Neutrophil (primary cell): ENCODE measurements around the gene SPG11.

Source experiments
- H3K27ac ChIP-seq: fragments of 200-600 bp; sonication (generic); 2 replicates; pipeline ENCODE4 v1.5.1; 2016; ENCODE audit warnings: mild to moderate bottlenecking, moderate library complexity
- H3K27me3 ChIP-seq: fragments of 200-600 bp; sonication (generic); 2 replicates; pipeline ENCODE4 v1.6.0; 2016; ENCODE audit warnings: mild to moderate bottlenecking
- H3K36me3 ChIP-seq: fragments of 200-600 bp; sonication (generic); 2 replicates; pipeline ENCODE4 v1.5.1; 2017
- H3K4me1 ChIP-seq, 2 experiments: fragments of 200-600 bp in 1 of 2; sonication (generic) in 1 of 2; 1 replicate in 1 of 2; 2 replicates in 1 of 2; pipeline versions ENCODE4 v1.5.1 to v1.6.1; 2013 to 2016; ENCODE audit warnings: low read depth in 1 of 2, low read length in 1 of 2, mild to moderate bottlenecking in 1 of 2, moderate library complexity in 1 of 2; ENCODE audit not compliant: control insufficient read depth in 1 of 2, insufficient read depth in 1 of 2
- H3K4me3 ChIP-seq, 2 experiments: fragments of 200-600 bp in 1 of 2; sonication (generic) in 1 of 2; 1 replicate in 1 of 2; 2 replicates in 1 of 2; pipeline ENCODE4 v1.5.1; 2013 to 2016; ENCODE audit warnings: low read depth in 1 of 2, low read length in 1 of 2, mild to moderate bottlenecking in 1 of 2, moderate library complexity in 1 of 2
- H3K9me3 ChIP-seq: fragments of 200-600 bp; sonication (generic); 2 replicates; pipeline ENCODE4 v1.5.1; 2016
- TF ChIP-seq, protein P1 (sequence below): fragments of 200-600 bp; sonication (generic); IDR thresholded peaks from 2 replicates; pipeline ENCODE4 v1.5.1; 2016; ENCODE audit warnings: antibody characterized with exemption

The SPG11 gene

DNA sequence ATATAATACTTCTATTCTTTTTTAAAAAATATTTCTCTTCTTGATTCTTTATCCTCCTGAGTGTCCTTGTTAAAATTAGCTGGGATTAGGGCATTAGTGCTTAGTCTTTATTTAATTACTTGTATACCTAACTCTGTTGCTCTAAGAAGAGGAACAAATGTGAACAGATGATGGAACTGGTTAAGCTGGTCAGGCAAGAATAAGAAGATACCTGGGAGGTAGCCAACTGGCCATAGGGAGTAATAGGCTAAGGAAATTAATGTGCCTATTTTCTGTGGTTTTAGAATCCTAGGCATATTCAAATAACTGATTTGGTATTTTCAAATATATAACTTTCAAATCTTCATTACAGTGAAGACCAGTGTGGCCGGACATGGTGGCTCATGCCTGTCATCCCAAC is 72.1 kb downstream of the SPG11 start:
- Histone ChIP-seq H3K36me3 (peaks cover 98% of the 10 kb centered on the region), H3K4me1 (no peaks in the 10 kb centered on the region), H3K27ac (no peak overlapping the region), H3K9me3 (no peaks in the 10 kb centered on the region), H3K4me3 (no peak overlapping the region), H3K27me3 (no peaks in the 10 kb centered on the region)
- TF ChIP-seq, protein P1, sequence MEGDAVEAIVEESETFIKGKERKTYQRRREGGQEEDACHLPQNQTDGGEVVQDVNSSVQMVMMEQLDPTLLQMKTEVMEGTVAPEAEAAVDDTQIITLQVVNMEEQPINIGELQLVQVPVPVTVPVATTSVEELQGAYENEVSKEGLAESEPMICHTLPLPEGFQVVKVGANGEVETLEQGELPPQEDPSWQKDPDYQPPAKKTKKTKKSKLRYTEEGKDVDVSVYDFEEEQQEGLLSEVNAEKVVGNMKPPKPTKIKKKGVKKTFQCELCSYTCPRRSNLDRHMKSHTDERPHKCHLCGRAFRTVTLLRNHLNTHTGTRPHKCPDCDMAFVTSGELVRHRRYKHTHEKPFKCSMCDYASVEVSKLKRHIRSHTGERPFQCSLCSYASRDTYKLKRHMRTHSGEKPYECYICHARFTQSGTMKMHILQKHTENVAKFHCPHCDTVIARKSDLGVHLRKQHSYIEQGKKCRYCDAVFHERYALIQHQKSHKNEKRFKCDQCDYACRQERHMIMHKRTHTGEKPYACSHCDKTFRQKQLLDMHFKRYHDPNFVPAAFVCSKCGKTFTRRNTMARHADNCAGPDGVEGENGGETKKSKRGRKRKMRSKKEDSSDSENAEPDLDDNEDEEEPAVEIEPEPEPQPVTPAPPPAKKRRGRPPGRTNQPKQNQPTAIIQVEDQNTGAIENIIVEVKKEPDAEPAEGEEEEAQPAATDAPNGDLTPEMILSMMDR = no peak

DNA sequence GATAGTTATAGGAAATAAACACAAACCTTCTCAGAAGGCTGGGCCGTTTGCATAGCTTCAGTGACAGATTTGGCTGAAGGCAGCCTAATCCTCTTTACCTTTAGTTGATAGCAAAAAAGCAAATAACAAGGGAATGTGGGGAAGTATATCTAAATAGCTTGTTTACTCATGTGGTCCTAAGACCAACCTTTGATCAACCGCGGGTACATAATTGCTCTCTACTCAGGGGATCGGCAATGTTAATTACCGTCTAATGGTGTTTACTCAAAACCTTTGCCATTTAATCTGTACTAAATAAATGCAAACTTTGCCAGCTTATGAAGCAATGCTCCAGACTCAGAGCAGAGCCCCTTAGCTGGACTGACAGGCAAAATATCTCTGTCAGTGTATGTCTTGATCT is 74.9 kb downstream of the SPG11 start:
- TF ChIP-seq, protein P1 = no peak
- Histone ChIP-seq H3K36me3 (peaks cover 98% of the 10 kb centered on the region), H3K27ac (no peak overlapping the region), H3K9me3 (no peaks in the 10 kb centered on the region), H3K4me3 (no peak overlapping the region), H3K4me1 (no peaks in the 10 kb centered on the region), H3K27me3 (no peaks in the 10 kb centered on the region)

DNA sequence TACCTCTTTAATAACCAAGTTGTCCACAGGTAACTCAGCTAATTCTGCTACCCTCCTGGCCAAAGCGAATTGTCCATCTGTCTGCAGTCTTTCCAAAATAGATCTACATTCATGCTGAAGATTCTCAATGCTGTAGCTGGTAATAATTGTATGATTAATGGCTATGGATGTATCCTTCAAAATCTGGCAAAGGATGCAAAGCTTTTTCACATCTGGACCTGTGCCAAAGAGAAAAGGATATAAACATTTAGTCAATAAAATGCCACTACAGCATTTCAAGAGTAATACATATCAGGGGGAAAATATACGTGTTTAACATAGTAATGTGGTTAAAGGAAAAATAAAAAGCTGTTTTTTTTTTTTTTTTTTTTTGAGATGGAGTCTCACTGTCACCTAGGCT is 77.8 kb downstream of the SPG11 start:
- TF ChIP-seq, protein P1 = no peak
- Histone ChIP-seq H3K27me3 (no peaks in the 10 kb centered on the region), H3K4me1 (no peaks in the 10 kb centered on the region), H3K27ac (no peak overlapping the region), H3K36me3 (peaks cover 92% of the 10 kb centered on the region), H3K9me3 (no peaks in the 10 kb centered on the region), H3K4me3 (no peak overlapping the region)

DNA sequence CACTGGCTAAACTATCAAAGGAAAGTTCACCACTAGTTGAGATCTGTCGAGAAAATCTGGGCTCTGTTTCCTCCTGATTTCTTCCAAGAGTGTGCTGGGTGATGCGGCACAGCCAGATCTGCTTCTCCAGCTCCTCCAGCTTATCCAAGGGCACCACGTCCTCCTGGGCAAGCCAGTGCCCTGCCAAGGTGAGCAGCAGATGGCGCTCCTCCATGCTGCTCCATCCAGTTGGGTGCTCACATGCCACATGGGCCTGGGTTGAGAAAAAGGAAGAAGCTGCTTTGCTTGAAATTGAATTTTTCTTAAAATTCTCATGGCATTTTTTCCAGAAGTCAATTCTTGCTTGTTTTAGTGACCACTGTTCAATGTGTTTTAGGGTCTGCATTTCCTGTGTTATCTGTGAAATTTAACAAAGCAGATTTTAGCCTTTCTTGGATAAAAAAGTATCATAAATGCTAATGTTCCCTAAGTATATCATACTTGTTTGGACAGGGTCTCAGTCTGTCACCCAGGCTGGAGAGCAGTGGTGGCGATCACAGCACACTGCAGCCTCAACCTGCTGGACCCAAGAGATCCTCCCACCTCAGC is 79.2 kb downstream of the SPG11 start:
- H3K4me1 ChIP-seq = no peaks in the 10 kb centered on the region
- peaks cover 90% of the 10 kb centered on the region for H3K36me3 ChIP-seq
- no peaks in the 10 kb centered on the region for H3K9me3 ChIP-seq
- no peaks in the 10 kb centered on the region for H3K27me3 ChIP-seq
- no peak overlapping the region for H3K27ac ChIP-seq
- TF ChIP-seq, protein P1 = peak; percentile 18
- H3K4me3 ChIP-seq = no peak overlapping the region

DNA sequence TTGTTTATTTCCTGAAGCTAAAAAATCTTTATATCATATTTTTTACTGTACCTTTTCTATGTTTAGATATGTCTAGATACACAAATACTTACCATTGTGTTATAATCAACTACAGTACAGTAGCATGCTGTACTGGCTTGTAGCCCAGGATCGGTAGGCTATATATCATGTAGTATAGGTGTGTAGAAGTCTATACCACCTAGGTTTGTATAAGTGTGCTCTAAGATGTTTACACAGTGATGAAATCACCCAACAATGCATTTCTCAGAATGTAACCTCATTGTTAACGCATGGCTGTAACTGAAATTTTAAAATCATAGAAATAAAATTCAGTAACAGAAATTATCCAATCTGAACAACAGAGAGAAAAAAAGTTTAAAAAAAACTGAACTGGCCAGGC is 83.4 kb downstream of the SPG11 start:
- Histone ChIP-seq H3K27me3 (no peaks in the 10 kb centered on the region), H3K36me3 (peaks cover 67% of the 10 kb centered on the region), H3K4me3 (no peak overlapping the region), H3K4me1 (peaks cover 0 to 6% of the 10 kb centered on the region in 2 experiments), H3K27ac (no peak overlapping the region), H3K9me3 (no peaks in the 10 kb centered on the region)
- TF ChIP-seq, protein P1 = no peak

DNA sequence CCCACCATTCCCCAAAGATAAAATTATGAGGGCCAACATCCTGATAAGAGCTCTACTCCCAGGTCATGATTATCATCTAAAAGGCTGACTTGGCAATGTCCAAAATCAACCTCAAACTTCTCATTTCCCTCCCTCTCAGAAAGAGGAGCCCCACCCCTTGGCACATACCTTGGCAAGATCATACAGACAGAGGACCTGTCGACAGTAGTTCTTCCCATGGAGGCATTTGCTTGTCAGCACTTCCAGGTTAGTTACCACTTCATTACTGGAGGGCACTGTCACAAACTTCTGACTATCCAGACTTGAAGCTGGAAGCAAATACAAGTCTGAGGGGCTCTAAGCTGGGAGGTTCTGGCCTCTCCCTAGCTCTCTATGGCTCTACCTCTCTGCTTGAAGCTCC is 88.7 kb downstream of the SPG11 start:
- H3K27ac ChIP-seq = no peak overlapping the region
- peaks cover 72% of the 10 kb centered on the region for H3K36me3 ChIP-seq
- no peak overlapping the region for H3K4me3 ChIP-seq
- no peaks in the 10 kb centered on the region for H3K9me3 ChIP-seq
- TF ChIP-seq, protein P1 = no peak
- H3K27me3 ChIP-seq = no peaks in the 10 kb centered on the region
- peaks cover 0 to 6% of the 10 kb centered on the region in 2 experiments for H3K4me1 ChIP-seq
